Colon (tissue), 2 donors: Measurements from ENCODE around the gene LEP.

ENCODE experiments used
- FAIRE-seq: peaks from 2 replicates; lab custom pipeline; 2012; peaks lifted over from hg19 to GRCh38; lab: Jason Lieb, UNC
- donor health status: control.
- donor health status: control.

Gene LEP

DNA sequence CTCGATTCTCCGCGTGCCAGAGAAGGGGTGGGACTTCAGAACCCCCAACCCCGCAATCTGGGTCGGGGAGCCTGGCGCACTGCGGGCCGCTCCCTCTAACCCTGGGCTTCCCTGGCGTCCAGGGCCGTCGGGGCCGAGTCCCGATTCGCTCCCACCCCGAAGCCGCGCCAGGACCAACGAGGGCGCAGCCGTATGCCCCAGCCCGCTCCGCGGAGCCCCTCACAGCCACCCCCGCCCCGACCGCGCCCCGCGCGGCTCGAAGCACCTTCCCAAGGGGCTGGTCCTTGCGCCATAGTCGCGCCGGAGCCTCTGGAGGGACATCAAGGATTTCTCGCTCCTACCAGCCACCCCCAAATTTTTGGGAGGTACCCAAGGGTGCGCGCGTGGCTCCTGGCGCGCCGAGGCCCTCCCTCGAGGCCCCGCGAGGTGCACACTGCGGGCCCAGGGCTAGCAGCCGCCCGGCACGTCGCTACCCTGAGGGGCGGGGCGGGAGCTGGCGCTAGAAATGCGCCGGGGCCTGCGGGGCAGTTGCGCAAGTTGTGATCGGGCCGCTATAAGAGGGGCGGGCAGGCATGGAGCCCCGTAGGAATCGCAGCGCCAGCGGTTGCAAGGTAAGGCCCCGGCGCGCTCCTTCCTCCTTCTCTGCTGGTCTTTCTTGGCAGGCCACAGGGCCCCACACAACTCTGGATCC is at the start of gene LEP:
LEP (plus strand) TSS at position 583 of the 691 bp plus-strand sequence. CDS start 10,741 bp downstream, outside the sequence.
- no peak for FAIRE-seq

- FAIRE-seq: no peak
Measured at GRCh38 chr7:128192497-128193142, 48.5 kb upstream of the LEP start.

DNA sequence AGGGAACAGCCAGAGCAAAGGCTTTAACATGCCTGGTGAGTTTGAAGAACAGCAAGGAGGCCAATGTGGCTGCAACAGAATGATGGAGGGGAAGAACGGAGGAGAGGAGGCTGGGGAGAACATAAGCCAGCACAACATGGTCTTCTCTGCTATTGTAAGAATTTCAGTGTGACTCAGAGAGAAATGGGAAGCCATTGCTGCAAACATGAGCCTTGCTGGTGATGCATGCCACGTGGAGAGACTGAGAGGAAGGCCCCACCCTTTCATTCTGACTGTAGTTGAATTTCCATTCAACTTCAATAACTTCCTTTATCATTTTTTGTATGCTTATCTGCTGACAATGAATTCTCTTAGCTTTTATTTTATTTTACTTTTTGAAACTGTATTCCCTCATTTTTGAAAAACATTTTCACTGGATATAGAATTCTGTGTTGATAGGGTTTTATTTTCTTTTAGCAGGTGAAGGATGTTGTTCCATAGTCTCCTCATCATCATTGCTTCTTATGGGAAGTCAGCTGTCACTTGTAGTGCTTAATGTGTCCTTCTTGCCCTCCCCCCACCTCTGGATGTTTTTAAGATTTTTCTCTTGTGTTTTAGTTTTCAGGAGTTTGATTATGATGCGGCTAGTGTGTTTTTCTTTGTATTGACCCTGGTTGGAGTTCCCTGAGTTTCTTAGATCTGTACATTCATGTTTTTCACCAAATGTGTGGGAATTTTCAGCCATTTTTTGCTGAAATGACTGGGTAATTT is 46.4 kb upstream of the LEP start:
- no peak for FAIRE-seq

GRCh38 chr7:128197589-128197988 is 43.5 kb upstream of the LEP start:
- FAIRE-seq: no peak

DNA sequence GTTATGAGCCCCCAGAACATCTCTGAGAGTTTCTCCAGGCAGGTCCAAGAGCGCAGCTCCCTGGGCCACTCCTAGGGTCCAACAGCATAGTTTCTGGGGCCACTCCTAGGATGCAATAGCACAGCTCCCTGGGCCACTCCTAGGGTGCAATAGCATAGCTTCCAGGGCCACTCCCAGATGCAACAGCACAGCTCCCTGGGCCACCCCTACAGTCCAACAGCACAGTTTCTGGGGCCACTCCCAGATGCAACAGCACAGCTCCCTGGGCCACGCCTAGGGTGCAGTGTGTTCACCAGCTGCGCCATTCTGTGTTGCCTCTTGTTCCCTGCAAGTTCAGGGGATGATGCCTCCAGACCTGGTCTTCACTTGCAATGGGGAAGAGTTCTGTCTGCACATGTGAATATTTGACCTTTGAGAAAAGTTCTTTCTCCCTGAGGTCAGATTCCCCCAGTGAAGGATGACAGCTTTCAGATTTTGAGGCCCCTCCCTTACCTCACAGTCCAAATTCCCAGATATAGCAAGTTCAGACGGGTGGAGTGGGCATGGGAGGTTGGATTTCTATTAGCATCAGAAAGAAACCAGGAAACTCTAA is 43.0 kb upstream of the LEP start:
- FAIRE-seq: no peak

DNA sequence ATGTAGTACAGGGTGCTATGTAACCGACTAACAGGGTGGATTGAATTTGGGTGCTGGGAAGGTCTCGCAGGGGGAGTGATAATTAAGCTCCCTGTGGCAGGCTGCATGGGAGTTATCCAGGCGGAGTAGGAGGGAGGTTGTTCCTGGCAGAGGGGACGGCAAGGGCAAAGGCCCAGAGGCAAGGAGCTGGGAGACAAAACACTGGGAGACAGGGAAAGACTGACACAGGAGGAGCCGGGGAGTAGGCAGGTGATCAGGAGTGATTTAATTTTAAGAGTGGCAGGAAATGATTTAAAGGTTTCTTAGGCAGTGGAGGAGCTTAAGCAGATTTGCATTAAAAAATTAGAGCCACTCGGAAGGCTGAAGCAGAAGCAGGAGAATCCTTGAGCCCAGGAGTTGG is 40.7 kb upstream of the LEP start:
- no peak for FAIRE-seq

DNA sequence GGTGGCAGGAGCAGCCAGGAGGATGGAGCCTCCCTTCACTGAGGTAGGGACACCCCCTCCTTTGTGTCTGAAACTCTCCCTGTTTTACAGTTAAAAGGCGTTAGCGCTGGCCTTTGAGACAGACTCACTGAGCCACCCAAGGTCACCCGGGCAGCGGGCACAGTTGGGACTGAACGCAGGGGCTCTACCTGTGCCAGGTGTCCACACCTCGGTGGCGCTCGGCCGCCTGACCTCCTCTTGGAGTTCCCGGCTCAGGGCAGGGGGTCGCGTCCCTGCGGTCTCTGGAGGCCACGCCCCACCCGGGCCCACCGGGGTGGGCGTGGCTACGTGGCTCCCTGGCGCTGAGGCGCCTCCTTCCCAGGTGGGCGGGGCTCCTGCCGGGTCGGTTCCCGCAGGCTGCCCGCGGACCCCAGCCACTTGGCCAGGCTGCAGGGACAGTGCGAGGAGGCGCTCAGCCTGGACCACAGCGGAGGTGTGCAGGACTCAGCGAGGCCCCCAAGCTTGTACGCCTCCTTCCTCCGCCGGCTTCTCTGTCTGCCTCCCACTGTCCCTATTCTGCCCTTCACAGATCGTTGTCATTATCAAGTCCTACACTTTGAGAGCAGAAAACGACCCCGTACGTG is 39.9 kb upstream of the LEP start:
- no peak for FAIRE-seq

GRCh38 chr7:128201690-128202085 is 39.4 kb upstream of the LEP start:
- no peak for FAIRE-seq

- FAIRE-seq: no peak
Measured at GRCh38 chr7:128202287-128202957, 38.7 kb upstream of the LEP start.

DNA sequence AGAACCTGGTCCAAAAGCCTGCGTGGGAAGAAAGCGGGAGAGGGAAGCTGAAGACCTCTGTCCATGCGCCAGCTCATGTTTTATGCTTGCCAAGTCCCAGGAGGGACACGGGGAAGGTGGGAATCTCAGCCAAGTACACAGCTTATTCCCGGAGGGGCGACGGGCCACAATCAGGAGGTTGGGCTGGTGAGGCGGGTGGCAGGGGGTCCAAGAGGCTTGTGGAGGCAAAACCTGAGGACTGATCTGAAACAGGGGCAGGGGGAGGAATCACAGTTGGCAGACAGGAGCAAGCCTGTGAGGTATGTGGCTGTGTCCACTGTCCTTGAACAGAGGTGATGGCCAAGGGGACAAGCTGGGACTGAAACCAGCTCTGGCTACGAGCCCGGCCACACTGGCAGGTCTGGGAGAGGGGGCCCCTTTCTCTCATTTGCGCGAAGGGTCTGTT is 38.0 kb upstream of the LEP start:
- no peak for FAIRE-seq

GRCh38 chr7:128203710-128204214 is 37.3 kb upstream of the LEP start:
- no peak for FAIRE-seq

DNA sequence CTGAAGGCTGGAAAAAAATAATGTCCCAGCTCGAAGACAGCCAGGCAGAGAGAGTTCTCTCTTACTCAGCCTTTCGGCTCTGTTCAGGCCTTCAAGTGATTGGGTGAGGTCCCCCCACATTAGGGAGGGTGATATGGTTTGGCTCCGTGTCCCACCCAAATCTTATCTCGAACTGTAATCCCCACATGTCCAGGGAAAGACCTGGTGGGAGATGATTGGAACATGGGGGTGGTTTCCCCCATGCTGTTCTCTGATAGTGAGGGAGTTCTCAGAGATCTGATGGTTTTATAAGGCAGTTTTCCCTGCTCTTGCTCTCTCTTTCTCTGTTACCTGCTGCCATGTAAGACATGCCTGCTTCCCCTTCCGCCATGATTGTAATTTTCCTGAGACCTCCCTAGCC is 36.6 kb upstream of the LEP start:
- no peak for FAIRE-seq

DNA sequence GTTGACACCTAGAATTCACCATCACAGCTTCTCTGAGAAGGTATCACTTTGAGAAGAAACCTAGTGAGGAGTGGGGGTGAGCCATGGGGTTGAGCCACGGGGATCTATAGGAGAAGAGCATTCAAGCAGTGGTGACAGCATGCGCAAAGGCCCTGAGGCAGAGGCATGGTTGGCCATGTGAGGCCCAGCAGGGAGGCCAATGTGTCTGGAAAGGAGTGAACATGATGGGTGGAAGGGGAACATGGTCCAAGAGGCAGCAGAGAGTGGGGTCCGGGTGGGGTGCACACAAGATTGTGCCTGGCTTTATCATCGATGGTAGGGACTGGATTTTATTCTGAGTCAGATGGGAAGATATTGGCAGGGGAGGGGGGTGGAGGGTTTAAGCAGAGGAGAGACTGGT is 36.0 kb upstream of the LEP start:
- no peak for FAIRE-seq

GRCh38 chr7:128206017-128206746 is 34.9 kb upstream of the LEP start:
- FAIRE-seq: no peak

DNA sequence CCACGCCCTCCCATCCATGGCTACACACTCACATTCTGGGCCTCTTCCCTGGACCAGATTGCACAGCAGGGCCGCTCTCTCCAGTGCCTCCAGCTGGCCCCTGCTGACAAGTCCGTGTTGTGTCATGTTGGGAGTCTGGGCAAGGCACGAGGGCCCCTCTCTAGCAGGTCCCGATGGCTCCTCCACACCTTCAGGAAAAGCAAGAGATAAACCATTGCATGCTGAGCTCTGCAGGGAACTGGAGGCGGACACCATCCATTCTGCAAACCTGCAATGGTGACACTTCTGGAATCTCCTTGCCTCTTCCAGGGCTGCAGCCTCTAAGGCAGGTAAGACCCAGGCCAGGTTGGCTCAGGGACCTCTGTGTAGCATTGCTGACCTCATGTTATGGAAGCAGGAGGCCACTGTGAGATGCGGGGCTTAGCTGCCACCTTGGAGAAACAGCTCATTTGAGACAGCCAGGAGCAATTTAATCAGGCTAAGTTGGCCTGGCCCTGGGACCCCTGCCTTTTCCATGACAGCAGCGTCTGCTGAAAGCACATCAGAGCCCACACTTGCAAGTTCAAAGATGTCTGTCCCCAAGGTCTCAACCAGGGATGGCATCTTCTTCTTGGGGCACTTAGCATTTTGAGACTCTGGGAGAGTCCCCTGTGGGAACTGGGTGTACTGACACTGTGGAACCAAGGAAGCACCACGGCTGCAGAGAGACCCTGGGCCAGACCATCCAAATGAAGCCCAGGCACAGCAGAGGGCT is 34.2 kb upstream of the LEP start:
- FAIRE-seq: no peak

- FAIRE-seq: no peak
Measured at GRCh38 chr7:128207609-128208008, 33.5 kb upstream of the LEP start.

GRCh38 chr7:128209229-128210035 is 31.6 kb upstream of the LEP start:
- no peak for FAIRE-seq

- no peak for FAIRE-seq
Measured at GRCh38 chr7:128210036-128210347, 31.1 kb upstream of the LEP start.
